ENCODE results near the gene SLC49A4.

The SLC49A4 gene

DNA sequence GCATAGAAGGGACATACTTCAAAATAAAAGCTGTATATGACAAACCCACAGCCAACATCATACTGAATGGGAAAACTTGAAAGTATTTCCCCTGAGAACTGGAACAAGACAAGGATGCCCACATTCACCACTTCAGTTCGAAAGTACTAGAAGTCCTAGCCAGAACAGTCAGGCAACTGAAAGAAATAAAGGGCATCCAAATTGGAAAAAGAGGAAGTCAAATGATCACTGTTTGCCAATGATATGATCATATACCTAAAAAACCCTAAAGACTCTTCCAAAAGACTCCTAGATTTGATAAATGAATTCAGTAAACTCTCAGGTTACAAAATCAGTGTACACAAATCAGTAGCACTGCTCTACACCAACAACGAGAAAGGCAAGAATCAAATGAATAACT, 40.7 kb downstream of the SLC49A4 start:
- no peaks in the 10 kb centered on the region for H3K27me3 ChIP-seq (ENCODE audit: control insufficient read depth in 5 of 5, insufficient read depth in 4 of 5, low read length in 5 of 5)
- H3K9ac ChIP-seq (ENCODE audit: low read length in 5 of 5) = no peak overlapping the region
- H3K4me3 ChIP-seq (ENCODE audit: low read depth in 1 of 5, low read length in 5 of 5) = no peak overlapping the region
- H3K9me3 ChIP-seq (ENCODE audit: control insufficient read depth in 5 of 5, low read length in 5 of 5) = no peaks in the 10 kb centered on the region
- peaks cover 0 to 15% (median 6%) of the 10 kb centered on the region in 5 donors for H3K36me3 ChIP-seq (ENCODE audit: control insufficient read depth in 5 of 5, insufficient read depth in 5 of 5, low read length in 5 of 5)
- H3K27ac ChIP-seq (ENCODE audit: low read depth, low read length) = no peak overlapping the region
- no peaks in the 10 kb centered on the region for H3K4me1 ChIP-seq (ENCODE audit: control insufficient read depth in 5 of 5, insufficient read depth in 5 of 5, low read length in 5 of 5)

DNA sequence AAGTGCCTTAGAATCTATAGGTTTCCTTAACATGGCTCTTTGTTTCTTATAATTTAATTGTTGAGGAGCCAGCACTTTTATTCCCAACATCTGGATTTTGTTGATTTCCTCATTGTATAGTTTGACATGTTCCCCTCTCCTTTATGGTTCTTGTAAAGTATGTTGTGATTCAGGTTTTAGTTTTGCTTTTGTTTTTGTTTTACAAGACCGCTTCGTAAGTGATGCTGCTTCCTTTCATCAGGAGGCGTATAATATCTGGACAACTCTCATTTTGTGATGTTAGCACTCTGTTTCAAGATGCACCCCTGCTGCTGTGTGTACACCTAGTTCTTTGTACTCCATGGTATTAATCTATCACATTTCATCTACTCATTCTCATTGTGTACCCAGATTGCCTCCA, 48.7 kb downstream of the SLC49A4 start:
- H3K36me3 ChIP-seq (ENCODE audit: control insufficient read depth in 5 of 5, insufficient read depth in 5 of 5, low read length in 5 of 5) = peaks cover 4 to 13% (median 5%) of the 10 kb centered on the region in 5 donors
- no peaks in the 10 kb centered on the region for H3K9me3 ChIP-seq (ENCODE audit: control insufficient read depth in 5 of 5, low read length in 5 of 5)
- no peaks in the 10 kb centered on the region for H3K27me3 ChIP-seq (ENCODE audit: control insufficient read depth in 5 of 5, insufficient read depth in 4 of 5, low read length in 5 of 5)
- H3K27ac ChIP-seq (ENCODE audit: low read depth, low read length) = no peak overlapping the region
- no peaks in the 10 kb centered on the region for H3K4me1 ChIP-seq (ENCODE audit: control insufficient read depth in 5 of 5, insufficient read depth in 5 of 5, low read length in 5 of 5)
- H3K9ac ChIP-seq (ENCODE audit: low read length in 5 of 5) = no peak overlapping the region
- H3K4me3 ChIP-seq (ENCODE audit: low read depth in 1 of 5, low read length in 5 of 5) = peak overlapping the region in 2 of 5 donors; percentile 6 to 29

DNA sequence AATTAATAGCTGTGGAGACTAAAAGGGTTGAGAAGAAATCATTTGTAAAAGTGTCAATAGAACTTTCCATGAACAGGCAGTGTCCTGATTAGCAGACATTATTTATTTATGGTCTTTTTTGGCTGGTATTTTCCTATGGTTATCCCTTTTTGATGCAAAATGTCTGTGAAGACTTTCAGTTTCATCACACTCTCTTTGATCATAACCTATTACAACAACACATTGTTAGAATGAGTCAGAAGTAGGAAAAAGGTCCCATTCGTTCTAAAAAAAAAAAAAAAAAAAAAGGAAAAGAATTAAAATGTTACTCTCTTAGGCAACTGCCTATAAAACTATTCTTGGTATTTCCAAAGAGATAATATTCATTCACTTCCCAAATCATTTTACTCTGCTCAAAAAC, 62.1 kb downstream of the SLC49A4 start:
- Histone ChIP-seq H3K9ac (ENCODE audit: low read length in 5 of 5) (peak overlapping the region in 1 of 5 donors; percentile 56), H3K4me3 (ENCODE audit: low read depth in 1 of 5, low read length in 5 of 5) (no peak overlapping the region), H3K4me1 (ENCODE audit: control insufficient read depth in 5 of 5, insufficient read depth in 5 of 5, low read length in 5 of 5) (peaks cover 0 to 10% (median 4%) of the 10 kb centered on the region in 5 donors), H3K9me3 (ENCODE audit: control insufficient read depth in 5 of 5, low read length in 5 of 5) (no peaks in the 10 kb centered on the region), H3K27ac (ENCODE audit: low read depth, low read length) (no peak overlapping the region), H3K36me3 (ENCODE audit: control insufficient read depth in 5 of 5, insufficient read depth in 5 of 5, low read length in 5 of 5) (peaks cover 0 to 9% (median 5%) of the 10 kb centered on the region in 5 donors), H3K27me3 (ENCODE audit: control insufficient read depth in 5 of 5, insufficient read depth in 4 of 5, low read length in 5 of 5) (no peaks in the 10 kb centered on the region)

DNA sequence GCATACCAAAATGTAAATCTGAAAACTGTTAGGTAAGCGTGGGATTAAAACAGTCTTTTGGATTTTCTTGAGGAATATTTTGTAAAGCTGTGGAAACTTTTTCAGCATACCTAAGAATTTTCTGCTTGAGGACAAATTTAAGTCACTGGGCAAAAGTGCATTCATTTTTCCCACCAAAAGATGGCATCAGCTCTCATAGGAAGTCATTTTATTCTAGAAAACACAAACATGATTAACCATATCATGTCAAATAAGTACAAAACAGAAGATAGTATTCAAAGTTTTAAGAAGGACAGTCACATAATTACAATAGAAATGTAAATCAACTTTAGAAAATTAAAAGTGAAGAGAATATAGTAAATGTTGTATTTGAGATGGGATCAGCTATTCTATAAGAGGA, 63.5 kb downstream of the SLC49A4 start:
- H3K27ac ChIP-seq (ENCODE audit: low read depth, low read length) = no peak overlapping the region
- H3K4me1 ChIP-seq (ENCODE audit: control insufficient read depth in 5 of 5, insufficient read depth in 5 of 5, low read length in 5 of 5) = peaks cover 0 to 10% (median 4%) of the 10 kb centered on the region in 5 donors
- peaks cover 0 to 9% (median 5%) of the 10 kb centered on the region in 5 donors for H3K36me3 ChIP-seq (ENCODE audit: control insufficient read depth in 5 of 5, insufficient read depth in 5 of 5, low read length in 5 of 5)
- no peaks in the 10 kb centered on the region for H3K9me3 ChIP-seq (ENCODE audit: control insufficient read depth in 5 of 5, low read length in 5 of 5)
- H3K27me3 ChIP-seq (ENCODE audit: control insufficient read depth in 5 of 5, insufficient read depth in 4 of 5, low read length in 5 of 5) = no peaks in the 10 kb centered on the region
- H3K4me3 ChIP-seq (ENCODE audit: low read depth in 1 of 5, low read length in 5 of 5) = no peak overlapping the region
- H3K9ac ChIP-seq (ENCODE audit: low read length in 5 of 5) = peak overlapping the region in 2 of 5 donors; percentile 36 to 56

DNA sequence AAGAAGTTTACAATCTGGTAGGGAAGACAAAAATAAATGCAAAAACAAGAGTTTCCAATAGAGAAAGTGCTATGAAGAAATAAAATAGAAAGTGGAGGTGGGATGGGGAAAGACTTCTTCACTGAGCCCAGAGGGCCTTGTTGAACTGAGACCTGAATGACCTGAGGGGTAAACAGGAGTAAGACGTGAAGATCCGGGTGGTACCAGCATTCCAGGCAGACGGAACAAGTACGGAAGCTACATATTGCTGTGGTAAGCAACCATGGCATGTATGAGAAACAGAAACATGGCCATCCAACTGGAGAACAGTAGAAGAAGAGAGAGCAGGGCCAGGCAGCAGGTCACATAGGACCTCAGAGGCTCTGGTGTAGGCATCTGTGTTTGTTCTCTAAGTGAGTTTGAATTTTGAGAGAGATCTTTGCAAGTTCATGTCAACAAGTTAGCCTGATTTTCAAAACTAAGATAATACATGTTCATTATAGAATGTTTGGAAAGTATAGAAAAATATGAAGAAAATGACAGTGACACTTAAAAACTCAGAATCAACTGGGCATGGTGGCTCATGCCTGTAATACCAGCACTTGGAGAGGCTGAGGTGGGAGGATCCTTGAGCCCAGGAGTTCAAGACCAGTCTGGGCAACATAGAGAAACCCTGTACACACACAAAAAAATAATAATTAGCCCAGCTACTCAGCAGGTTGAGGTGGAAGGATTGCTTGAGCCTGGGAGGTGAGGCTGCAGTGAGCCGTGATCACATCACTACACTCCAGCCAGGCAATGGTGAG, 64.3 kb downstream of the SLC49A4 start:
- Histone ChIP-seq H3K36me3 (ENCODE audit: control insufficient read depth in 5 of 5, insufficient read depth in 5 of 5, low read length in 5 of 5) (peaks cover 0 to 9% (median 5%) of the 10 kb centered on the region in 5 donors), H3K27me3 (ENCODE audit: control insufficient read depth in 5 of 5, insufficient read depth in 4 of 5, low read length in 5 of 5) (no peaks in the 10 kb centered on the region)

DNA sequence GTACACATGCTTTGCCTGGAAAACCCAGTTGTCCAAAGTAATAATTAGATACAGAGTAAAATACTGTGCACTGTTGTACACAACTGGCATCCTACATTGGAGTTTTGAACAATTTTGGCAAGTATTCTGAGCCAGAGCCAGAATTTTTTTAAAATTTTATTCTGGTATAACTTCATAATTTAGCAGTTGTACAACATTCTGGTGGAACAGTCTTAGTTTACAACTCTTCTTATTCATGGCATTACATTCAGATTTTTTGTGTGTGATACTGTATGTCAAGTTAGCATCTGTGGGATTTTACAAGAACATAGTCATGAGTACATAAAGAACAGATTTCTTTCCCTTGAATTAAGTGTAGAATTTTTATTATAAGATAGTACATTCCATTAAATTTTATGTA, 67.5 kb downstream of the SLC49A4 start:
- Histone ChIP-seq H3K27ac (ENCODE audit: low read depth, low read length) (no peak overlapping the region), H3K36me3 (ENCODE audit: control insufficient read depth in 5 of 5, insufficient read depth in 5 of 5, low read length in 5 of 5) (peaks cover 5 to 22% (median 8%) of the 10 kb centered on the region in 5 donors)

More for the DNA sequence above, 64.3 kb downstream of the SLC49A4 start:
- Histone ChIP-seq H3K4me1 (ENCODE audit: control insufficient read depth in 5 of 5, insufficient read depth in 5 of 5, low read length in 5 of 5) (peaks cover 0 to 10% (median 4%) of the 10 kb centered on the region in 5 donors), H3K4me3 (ENCODE audit: low read depth in 1 of 5, low read length in 5 of 5) (no peak overlapping the region), H3K27ac (ENCODE audit: low read depth, low read length) (no peak overlapping the region), H3K9ac (ENCODE audit: low read length in 5 of 5) (no peak overlapping the region), H3K9me3 (ENCODE audit: control insufficient read depth in 5 of 5, low read length in 5 of 5) (no peaks in the 10 kb centered on the region)

DNA sequence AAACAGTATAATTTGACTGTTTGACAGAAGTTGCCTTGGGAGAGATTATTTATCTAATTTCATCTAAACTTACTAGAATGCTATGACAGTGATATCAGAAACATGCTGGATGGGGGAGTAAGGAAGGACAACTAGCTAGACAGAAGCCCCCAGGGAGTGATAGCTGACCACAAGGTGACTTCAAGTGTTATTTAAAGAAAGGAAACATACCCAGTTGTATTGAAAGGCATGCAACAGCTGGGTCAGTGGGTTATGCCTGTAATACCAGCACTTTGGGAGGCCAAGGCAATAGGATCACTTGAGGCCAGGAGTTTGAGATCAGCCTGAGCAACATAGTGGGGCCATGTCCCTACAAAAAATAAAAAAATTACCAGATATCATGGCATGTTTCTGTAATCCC, 69.6 kb downstream of the SLC49A4 start:
- no peak overlapping the region for H3K9ac ChIP-seq (ENCODE audit: low read length in 5 of 5)
- no peak overlapping the region for H3K27ac ChIP-seq (ENCODE audit: low read depth, low read length)
- peaks cover 5 to 23% (median 8%) of the 10 kb centered on the region in 5 donors for H3K36me3 ChIP-seq (ENCODE audit: control insufficient read depth in 5 of 5, insufficient read depth in 5 of 5, low read length in 5 of 5)
- H3K27me3 ChIP-seq (ENCODE audit: control insufficient read depth in 5 of 5, insufficient read depth in 4 of 5, low read length in 5 of 5) = no peaks in the 10 kb centered on the region
- H3K4me1 ChIP-seq (ENCODE audit: control insufficient read depth in 5 of 5, insufficient read depth in 5 of 5, low read length in 5 of 5) = no peaks in the 10 kb centered on the region
- H3K4me3 ChIP-seq (ENCODE audit: low read depth in 1 of 5, low read length in 5 of 5) = no peak overlapping the region
- H3K9me3 ChIP-seq (ENCODE audit: control insufficient read depth in 5 of 5, low read length in 5 of 5) = no peaks in the 10 kb centered on the region

More for the DNA sequence above, 67.5 kb downstream of the SLC49A4 start:
- Histone ChIP-seq H3K9me3 (ENCODE audit: control insufficient read depth in 5 of 5, low read length in 5 of 5) (no peaks in the 10 kb centered on the region), H3K9ac (ENCODE audit: low read length in 5 of 5) (no peak overlapping the region), H3K4me3 (ENCODE audit: low read depth in 1 of 5, low read length in 5 of 5) (no peak overlapping the region), H3K27me3 (ENCODE audit: control insufficient read depth in 5 of 5, insufficient read depth in 4 of 5, low read length in 5 of 5) (no peaks in the 10 kb centered on the region), H3K4me1 (ENCODE audit: control insufficient read depth in 5 of 5, insufficient read depth in 5 of 5, low read length in 5 of 5) (peaks cover 0 to 6% (median 4%) of the 10 kb centered on the region in 5 donors)

DNA sequence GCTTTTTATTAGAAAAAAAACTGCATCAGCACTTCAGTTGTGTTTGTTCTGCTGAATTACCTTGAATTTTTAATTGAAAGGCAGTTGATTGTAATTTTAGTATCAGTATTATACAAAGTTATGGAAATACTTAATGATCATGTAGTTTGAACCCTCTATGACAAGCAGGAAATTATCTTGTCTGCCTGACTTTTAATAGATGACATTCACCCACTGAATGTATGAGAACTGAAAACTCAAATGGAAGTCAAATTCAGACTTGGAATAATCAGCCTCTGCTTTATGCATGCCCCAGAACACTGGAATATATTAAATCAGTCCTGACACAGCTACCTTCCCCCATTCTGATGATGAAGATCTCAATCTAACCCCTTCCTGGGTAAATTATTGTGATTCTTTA, 73.5 kb downstream of the SLC49A4 start:
- H3K36me3 ChIP-seq (ENCODE audit: control insufficient read depth in 5 of 5, insufficient read depth in 5 of 5, low read length in 5 of 5) = peaks cover 0 to 20% (median 11%) of the 10 kb centered on the region in 5 donors
- H3K9ac ChIP-seq (ENCODE audit: low read length in 5 of 5) = no peak overlapping the region
- no peaks in the 10 kb centered on the region for H3K9me3 ChIP-seq (ENCODE audit: control insufficient read depth in 5 of 5, low read length in 5 of 5)
- no peaks in the 10 kb centered on the region for H3K27me3 ChIP-seq (ENCODE audit: control insufficient read depth in 5 of 5, insufficient read depth in 4 of 5, low read length in 5 of 5)
- H3K4me1 ChIP-seq (ENCODE audit: control insufficient read depth in 5 of 5, insufficient read depth in 5 of 5, low read length in 5 of 5) = no peaks in the 10 kb centered on the region
- H3K27ac ChIP-seq (ENCODE audit: low read depth, low read length) = no peak overlapping the region
- H3K4me3 ChIP-seq (ENCODE audit: low read depth in 1 of 5, low read length in 5 of 5) = no peak overlapping the region

DNA sequence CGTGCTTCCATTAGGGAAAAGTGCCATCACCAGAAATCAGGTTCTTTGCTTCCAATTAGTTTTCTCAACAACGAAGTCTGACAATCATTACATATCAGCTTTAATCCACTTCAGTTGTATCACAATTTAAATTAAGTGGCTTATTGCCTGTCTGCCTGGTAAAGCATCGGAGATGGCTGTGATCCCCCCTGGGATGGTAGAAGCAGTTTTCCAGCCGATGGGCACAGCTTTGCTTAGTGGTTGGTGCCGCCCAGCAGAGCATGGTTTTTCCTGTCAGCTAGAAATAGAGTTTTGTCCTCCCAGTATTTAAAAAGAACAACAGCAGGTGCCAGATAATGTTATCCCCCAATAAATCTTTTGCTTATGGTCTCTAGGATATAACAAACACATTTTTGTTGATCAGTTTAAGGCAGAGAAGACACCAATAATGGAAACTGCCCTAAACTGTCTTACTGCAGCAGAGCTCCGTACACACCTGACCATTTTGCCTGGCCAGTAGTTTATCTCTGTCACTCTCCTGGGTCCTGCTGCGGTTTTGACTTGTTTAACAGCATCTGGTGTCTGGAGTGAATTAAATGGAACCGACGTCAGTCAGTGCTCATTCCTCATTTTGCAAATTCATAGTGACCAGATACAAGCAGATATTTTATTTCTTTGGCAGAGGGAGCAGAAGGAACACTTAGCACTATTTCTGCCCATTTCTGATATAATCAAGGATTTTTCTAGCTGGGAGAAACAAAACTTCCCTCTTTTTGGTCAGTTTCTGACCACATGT, 79.1 kb downstream of the SLC49A4 start:
- Histone ChIP-seq H3K27ac (ENCODE audit: low read depth, low read length) (no peak overlapping the region), H3K9me3 (ENCODE audit: control insufficient read depth in 5 of 5, low read length in 5 of 5) (no peaks in the 10 kb centered on the region), H3K9ac (ENCODE audit: low read length in 5 of 5) (no peak overlapping the region), H3K4me3 (ENCODE audit: low read depth in 1 of 5, low read length in 5 of 5) (no peak overlapping the region), H3K36me3 (ENCODE audit: control insufficient read depth in 5 of 5, insufficient read depth in 5 of 5, low read length in 5 of 5) (peaks cover 0 to 9% (median 7%) of the 10 kb centered on the region in 5 donors), H3K4me1 (ENCODE audit: control insufficient read depth in 5 of 5, insufficient read depth in 5 of 5, low read length in 5 of 5) (peaks cover 0 to 3% (median 0%) of the 10 kb centered on the region in 5 donors), H3K27me3 (ENCODE audit: control insufficient read depth in 5 of 5, insufficient read depth in 4 of 5, low read length in 5 of 5) (no peaks in the 10 kb centered on the region)

All from subcutaneous abdominal adipose tissue (tissue), 5 donors.